OCI-LY1 (cell line): ENCODE data around the gene NDC1.

ENCODE experiments used
- H2AFZ ChIP-seq: fragments of 200-600 bp; sonication (generic), shearing (Covaris generic); 2 replicates; pipeline ENCODE4 v1.6.0; 2014; ENCODE audit warnings: antibody characterized with exemption, mild to moderate bottlenecking, low read length
- H3F3A ChIP-seq: fragments of 200-600 bp; sonication (generic), shearing (Covaris generic); 2 replicates; pipeline ENCODE4 v1.6.0; 2014; ENCODE audit warnings: mild to moderate bottlenecking, antibody characterized with exemption, low read length, moderate library complexity; ENCODE audit not compliant: insufficient read depth
- H3K27ac ChIP-seq: fragments of 200-600 bp; sonication (generic); 2 replicates; pipeline ENCODE4 v1.5.1; 2014; ENCODE audit warnings: low read length, mixed run types, mild to moderate bottlenecking, low read depth; ENCODE audit not compliant: poor library complexity, severe bottlenecking
- H3K27me3 ChIP-seq: fragments of 200-600 bp; sonication (generic); 2 replicates; pipeline ENCODE4 v1.6.0; 2014; ENCODE audit warnings: antibody characterized with exemption, mild to moderate bottlenecking, low read length, moderate library complexity; ENCODE audit not compliant: insufficient read depth
- H3K36me3 ChIP-seq: fragments of 200-600 bp; sonication (generic); 2 replicates; pipeline ENCODE4 v1.6.1; 2014; ENCODE audit warnings: mild to moderate bottlenecking, antibody characterized with exemption, low read length, moderate library complexity, mixed read lengths; ENCODE audit not compliant: insufficient read depth
- H3K4me1 ChIP-seq: fragments of 200-600 bp; sonication (generic); 2 replicates; pipeline ENCODE4 v1.5.1; 2014; ENCODE audit warnings: mild to moderate bottlenecking, low read length, moderate library complexity; ENCODE audit not compliant: insufficient read depth, severe bottlenecking
- H3K4me2 ChIP-seq: fragments of 200-600 bp; sonication (generic), shearing (Covaris generic); 2 replicates; pipeline ENCODE4 v1.6.1; 2014; ENCODE audit warnings: low read length
- H3K4me3 ChIP-seq: fragments of 200-600 bp; sonication (generic); 2 replicates; pipeline ENCODE4 v1.5.1; 2014; ENCODE audit warnings: low read length, low read depth, mild to moderate bottlenecking, mixed read lengths; ENCODE audit not compliant: poor library complexity, severe bottlenecking
- H3K79me2 ChIP-seq: fragments of 200-600 bp; shearing (Covaris generic); 2 replicates; pipeline ENCODE4 v1.6.1; 2016; ENCODE audit warnings: mixed run types, low read length, mixed read lengths; ENCODE audit not compliant: insufficient read depth
- H3K9ac ChIP-seq: fragments of 200-600 bp; sonication (generic), shearing (Covaris generic); 2 replicates; pipeline ENCODE4 v1.6.1; 2014; ENCODE audit warnings: mild to moderate bottlenecking, low read length, mixed read lengths
- H3K9me2 ChIP-seq: fragments of 200-600 bp; sonication (generic), shearing (Covaris generic); 2 replicates; pipeline ENCODE4 v1.6.1; 2014; ENCODE audit warnings: low read depth, mild to moderate bottlenecking, low read length, mixed read lengths
- H3K9me3 ChIP-seq: fragments of 200-600 bp; shearing (Covaris generic); 2 replicates; pipeline ENCODE4 v1.6.1; 2014; ENCODE audit warnings: low read length, mixed read lengths
- H4K20me1 ChIP-seq: fragments of 200-600 bp; sonication (generic), shearing (Covaris generic); 2 replicates; pipeline ENCODE4 v1.6.0; 2016; ENCODE audit warnings: mild to moderate bottlenecking, low read length; ENCODE audit not compliant: insufficient read depth
- EZH2 ChIP-seq: fragments of 200-600 bp; sonication (generic), shearing (Covaris generic); IDR thresholded peaks from 2 replicates; pipeline ENCODE4 v1.8.0; 2017; ENCODE audit warnings: borderline replicate concordance, mixed run types, mild to moderate bottlenecking, antibody characterized with exemption, low read length, moderate library complexity, mixed read lengths
- TF ChIP-seq, protein P1 (sequence below): fragments of 200-600 bp; sonication (generic), shearing (Covaris generic); IDR thresholded peaks from 2 replicates; pipeline ENCODE4 v1.5.1; 2017; ENCODE audit warnings: mild to moderate bottlenecking, antibody characterized with exemption, low read length, moderate library complexity, mixed read lengths

The NDC1 gene

DNA sequence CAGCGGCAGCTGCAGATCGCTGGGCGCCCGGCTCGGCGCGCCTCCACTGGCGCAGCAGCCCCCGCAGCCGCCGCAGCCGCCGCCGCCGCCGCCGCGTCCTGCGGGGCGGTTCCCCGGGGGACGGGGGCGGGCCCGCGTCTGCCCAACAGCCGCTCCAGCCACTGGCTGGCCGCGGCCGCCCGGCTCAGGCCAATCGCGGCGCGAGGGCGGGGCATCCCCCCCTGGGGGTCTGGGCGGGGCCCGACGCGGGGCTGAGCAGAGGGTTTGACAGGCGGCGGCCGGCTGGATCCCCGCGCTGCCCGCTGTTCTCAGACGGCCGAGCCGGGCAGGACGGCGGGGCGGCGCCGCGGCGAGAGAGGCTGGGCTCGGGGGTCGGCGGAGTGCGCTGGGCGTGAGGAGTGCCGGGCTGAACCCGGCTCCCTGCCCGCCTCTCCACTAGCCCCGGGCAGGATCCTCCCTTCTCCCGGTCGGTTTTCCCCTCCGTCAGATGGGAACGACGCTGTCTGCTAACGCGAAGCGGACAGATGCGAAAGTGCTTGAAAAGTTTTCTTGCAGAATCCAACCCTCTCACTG lies 98.9 kb downstream of the NDC1 start, which contains the start of gene GLIS1:
Gene GLIS1, minus strand, starts transcription at position 56 of the 573 bp plus-strand sequence. CDS start 1,100 bp downstream, outside the sequence.
- H3K9me2 ChIP-seq = no peaks in the 10 kb centered on the region
- H3K4me3 ChIP-seq = peak within 1 kb of the TSS; percentile 71
- H3K79me2 ChIP-seq = no peaks in the 10 kb centered on the region
- peaks cover 6% of the 10 kb centered on the region for H3K4me1 ChIP-seq
- H3K36me3 ChIP-seq = no peaks in the 10 kb centered on the region; the same call in 1 of the 2 replicates
- no peak within 1 kb of the TSS for H3K27ac ChIP-seq
- peaks cover 5% of the 10 kb centered on the region; the same call in 1 of the 2 replicates for H3K27me3 ChIP-seq
- H3K9ac ChIP-seq = peak within 1 kb of the TSS; percentile 63; the same call in 1 of the 2 replicates
- H3K9me3 ChIP-seq = peaks cover 3% of the 10 kb centered on the region; the same call in 1 of the 2 replicates
- no peaks in the 10 kb centered on the region for H3F3A ChIP-seq
- peak within 1 kb of the TSS; percentile 98 for H3K4me2 ChIP-seq
- 0 out of 2 replicates have a peak within 1 kb of the TSS, but pooled peaks have one; percentile 23 for H2AFZ ChIP-seq
- TF ChIP-seq, protein P1, sequence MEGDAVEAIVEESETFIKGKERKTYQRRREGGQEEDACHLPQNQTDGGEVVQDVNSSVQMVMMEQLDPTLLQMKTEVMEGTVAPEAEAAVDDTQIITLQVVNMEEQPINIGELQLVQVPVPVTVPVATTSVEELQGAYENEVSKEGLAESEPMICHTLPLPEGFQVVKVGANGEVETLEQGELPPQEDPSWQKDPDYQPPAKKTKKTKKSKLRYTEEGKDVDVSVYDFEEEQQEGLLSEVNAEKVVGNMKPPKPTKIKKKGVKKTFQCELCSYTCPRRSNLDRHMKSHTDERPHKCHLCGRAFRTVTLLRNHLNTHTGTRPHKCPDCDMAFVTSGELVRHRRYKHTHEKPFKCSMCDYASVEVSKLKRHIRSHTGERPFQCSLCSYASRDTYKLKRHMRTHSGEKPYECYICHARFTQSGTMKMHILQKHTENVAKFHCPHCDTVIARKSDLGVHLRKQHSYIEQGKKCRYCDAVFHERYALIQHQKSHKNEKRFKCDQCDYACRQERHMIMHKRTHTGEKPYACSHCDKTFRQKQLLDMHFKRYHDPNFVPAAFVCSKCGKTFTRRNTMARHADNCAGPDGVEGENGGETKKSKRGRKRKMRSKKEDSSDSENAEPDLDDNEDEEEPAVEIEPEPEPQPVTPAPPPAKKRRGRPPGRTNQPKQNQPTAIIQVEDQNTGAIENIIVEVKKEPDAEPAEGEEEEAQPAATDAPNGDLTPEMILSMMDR = no peak
- no peak for TF ChIP-seq EZH2
- H4K20me1 ChIP-seq = no peaks in the 10 kb centered on the region

GRCh38 chr1:53738205-53739108 lies 99.6 kb downstream of the NDC1 start:
- H3K9me2 ChIP-seq = no peaks in the 10 kb centered on the region
- H3K9ac ChIP-seq = no peak overlapping the region
- H2AFZ ChIP-seq = no peak overlapping the region
- peak overlapping the region; percentile 79 for H3K4me2 ChIP-seq
- no peak overlapping the region for H3K27ac ChIP-seq
- peaks cover 3% of the 10 kb centered on the region; the same call in 1 of the 2 replicates for H3K9me3 ChIP-seq
- H3K4me1 ChIP-seq = peaks cover 6% of the 10 kb centered on the region
- peaks cover 5% of the 10 kb centered on the region; the same call in 1 of the 2 replicates for H3K27me3 ChIP-seq
- H3K36me3 ChIP-seq = no peaks in the 10 kb centered on the region; the same call in 1 of the 2 replicates
- no peaks in the 10 kb centered on the region for H4K20me1 ChIP-seq
- no peaks in the 10 kb centered on the region for H3F3A ChIP-seq
- H3K4me3 ChIP-seq = peak overlapping the region; percentile 64
- H3K79me2 ChIP-seq = no peaks in the 10 kb centered on the region
- TF ChIP-seq, protein P1 = no peak
- no peak for TF ChIP-seq EZH2

- H3K27ac ChIP-seq = no peak overlapping the region
- H3K27me3 ChIP-seq = peaks cover 5% of the 10 kb centered on the region; the same call in 1 of the 2 replicates
- H3K9ac ChIP-seq = no peak overlapping the region
- H3K9me3 ChIP-seq = peaks cover under 1% of the 10 kb centered on the region; the same call in 1 of the 2 replicates
- no peak for TF ChIP-seq EZH2
- TF ChIP-seq, protein P1 = no peak
- no peaks in the 10 kb centered on the region for H3K9me2 ChIP-seq
- no peak overlapping the region for H2AFZ ChIP-seq
- no peaks in the 10 kb centered on the region; the same call in 1 of the 2 replicates for H3K36me3 ChIP-seq
- H3K79me2 ChIP-seq = no peaks in the 10 kb centered on the region
- no peaks in the 10 kb centered on the region for H3F3A ChIP-seq
- H4K20me1 ChIP-seq = no peaks in the 10 kb centered on the region
- no peak overlapping the region for H3K4me3 ChIP-seq
- no peak overlapping the region for H3K4me2 ChIP-seq
- peaks cover 6% of the 10 kb centered on the region for H3K4me1 ChIP-seq
These were observed 100.4 kb downstream of the NDC1 start for GRCh38 chr1:53737648-53738204.
